HS-27A (cell line): ENCODE data around the gene ZKSCAN7.
"Not testable (repeated sequence)": the region's sequence is repeated elsewhere in the genome, so short reads cannot be mapped to it uniquely, and the experiment has no call there.

Experiments used
- DNase-seq: peaks from one replicate; pipeline ENCODE4 v3.0.0-alpha.2; 2012; ENCODE audit warnings: low read depth, missing footprints

The ZKSCAN7 gene

GRCh38 chr3:44554626-44555592 lies at the start of gene ZKSCAN7:
ZKSCAN7 (plus strand) TSS chr3:44555193; CDS start chr3:44557048, 1,855 bp downstream.
- DNase-seq = no peak

- no peak for DNase-seq
Measured at GRCh38 chr3:44506556-44506955, 48.4 kb upstream of the ZKSCAN7 start.

GRCh38 chr3:44506961-44507360 lies 48.0 kb upstream of the ZKSCAN7 start:
- DNase-seq = no peak

DNA sequence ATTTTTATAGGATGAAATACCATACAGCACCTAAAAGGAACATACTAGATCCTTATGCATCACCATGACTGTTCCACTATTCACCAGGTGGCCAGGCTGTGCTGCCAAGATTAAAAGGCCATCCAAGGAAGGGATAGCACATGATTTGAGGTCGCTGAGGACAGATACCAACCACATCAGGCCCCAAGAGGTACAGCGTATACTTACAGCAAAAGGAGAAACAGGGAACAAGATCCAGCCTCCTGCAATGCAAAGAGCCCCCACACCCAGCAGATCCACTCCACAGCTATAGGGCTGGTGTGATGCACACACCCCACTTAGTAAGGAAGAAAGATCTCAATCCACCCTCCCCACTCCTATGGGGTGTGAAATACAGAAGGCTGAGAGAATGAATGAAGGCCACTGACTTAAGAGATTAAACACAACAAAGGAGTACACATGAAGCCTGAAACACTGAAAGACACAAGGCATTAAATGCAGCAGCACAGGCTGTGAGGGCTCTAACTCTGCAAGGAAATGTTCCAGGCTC lies 45.5 kb upstream of the ZKSCAN7 start:
- no peak for DNase-seq

- DNase-seq = no peak
Measured at GRCh38 chr3:44510000-44510368, 45.0 kb upstream of the ZKSCAN7 start.

GRCh38 chr3:44511238-44511566 lies 43.8 kb upstream of the ZKSCAN7 start:
- no peak for DNase-seq

GRCh38 chr3:44513513-44513912 lies 41.5 kb upstream of the ZKSCAN7 start:
- DNase-seq = no peak

- no peak for DNase-seq
Measured at GRCh38 chr3:44516230-44516629, 38.8 kb upstream of the ZKSCAN7 start.

DNA sequence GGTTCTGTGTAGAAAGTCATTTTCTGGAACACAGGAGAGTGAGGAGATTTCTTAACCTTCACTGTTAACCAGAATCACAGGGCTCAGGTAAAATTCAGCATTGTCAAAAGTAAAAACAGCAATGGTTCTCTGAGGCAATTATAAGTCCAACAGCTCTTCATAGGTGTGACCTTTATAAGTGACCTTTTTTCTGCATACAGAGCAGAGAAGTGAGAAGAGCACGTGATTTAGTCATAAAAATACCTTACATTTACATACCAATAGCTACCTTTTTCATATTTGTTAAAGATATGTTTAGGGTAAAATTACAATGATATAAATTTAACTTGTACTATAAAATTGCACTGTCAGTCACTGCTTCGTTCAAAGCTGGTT lies 36.2 kb upstream of the ZKSCAN7 start:
- no peak for DNase-seq

- DNase-seq = no peak
Measured at GRCh38 chr3:44521721-44522120, 33.3 kb upstream of the ZKSCAN7 start.

DNA sequence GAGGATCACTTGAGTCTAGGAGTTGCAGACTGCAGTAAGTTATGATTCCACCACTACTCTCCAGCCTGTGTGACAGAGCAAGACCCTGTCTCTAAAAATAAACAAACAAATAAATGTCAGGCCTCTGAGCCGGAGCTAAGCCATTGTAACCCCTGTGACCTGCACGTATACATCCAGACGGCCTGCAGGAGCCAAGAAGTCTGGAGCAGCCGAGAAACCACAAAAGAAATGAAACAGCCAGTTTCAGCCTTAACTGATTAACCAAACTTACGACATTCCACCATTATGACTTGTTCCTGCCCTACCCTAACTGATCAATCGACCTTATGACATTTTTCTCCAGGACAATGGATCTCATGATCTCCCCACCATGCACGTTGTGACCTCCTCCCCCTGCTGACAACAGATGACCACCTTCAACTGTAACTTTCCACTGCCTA lies 32.5 kb upstream of the ZKSCAN7 start:
- DNase-seq = no peak

GRCh38 chr3:44525060-44525459 lies 29.9 kb upstream of the ZKSCAN7 start:
- DNase-seq = no peak

GRCh38 chr3:44529927-44530326 lies 25.1 kb upstream of the ZKSCAN7 start:
- DNase-seq = no peak

GRCh38 chr3:44530911-44531310 lies 24.1 kb upstream of the ZKSCAN7 start:
- no peak for DNase-seq

GRCh38 chr3:44534659-44535058 lies 20.3 kb upstream of the ZKSCAN7 start:
- DNase-seq = not testable (repeated sequence)

DNA sequence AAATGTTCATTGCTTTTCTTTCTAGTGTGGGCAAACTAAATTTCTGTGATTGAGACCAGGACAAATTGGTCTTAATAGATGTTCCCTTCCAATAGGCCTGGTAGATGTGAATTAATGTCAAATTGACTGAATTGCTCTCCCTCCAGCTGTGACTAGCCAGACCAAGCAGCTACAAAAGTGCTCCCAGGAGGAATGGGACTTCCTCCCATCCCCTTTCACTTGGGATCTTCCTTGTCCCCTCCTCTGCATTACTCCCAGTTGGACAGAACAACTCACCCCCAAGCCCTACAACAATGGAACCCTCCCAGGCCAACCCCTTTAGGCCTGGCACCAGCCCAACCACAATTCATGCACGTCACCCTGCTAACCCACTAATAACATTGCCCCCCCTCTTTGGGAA lies 19.6 kb upstream of the ZKSCAN7 start:
- DNase-seq = no peak

- DNase-seq = not testable (repeated sequence)
Measured at GRCh38 chr3:44544811-44545210, 10.2 kb upstream of the ZKSCAN7 start.

DNA sequence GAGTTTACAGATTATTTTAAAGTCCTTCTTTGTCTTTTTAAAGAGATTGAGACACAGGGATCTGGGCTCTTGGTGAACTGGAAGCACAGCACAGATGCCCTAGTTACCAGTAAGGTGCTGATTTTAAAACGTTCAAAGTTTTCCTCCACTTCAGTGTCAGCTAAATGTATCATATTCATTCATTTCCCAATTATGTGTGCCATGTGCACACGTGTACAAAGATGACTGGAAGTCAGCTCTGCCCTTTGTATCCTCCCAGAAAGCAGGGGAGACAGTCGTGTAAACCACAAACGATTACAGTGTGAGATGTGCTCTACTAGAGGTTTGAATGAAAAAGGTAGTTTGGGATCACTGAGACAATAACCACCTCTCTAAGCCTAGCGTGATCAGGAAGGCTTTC lies 730 bp downstream of the ZKSCAN7 start:
- DNase-seq = no peak

- DNase-seq = no peak
Measured at GRCh38 chr3:44557074-44557473, 2.1 kb downstream of the ZKSCAN7 start.

DNA sequence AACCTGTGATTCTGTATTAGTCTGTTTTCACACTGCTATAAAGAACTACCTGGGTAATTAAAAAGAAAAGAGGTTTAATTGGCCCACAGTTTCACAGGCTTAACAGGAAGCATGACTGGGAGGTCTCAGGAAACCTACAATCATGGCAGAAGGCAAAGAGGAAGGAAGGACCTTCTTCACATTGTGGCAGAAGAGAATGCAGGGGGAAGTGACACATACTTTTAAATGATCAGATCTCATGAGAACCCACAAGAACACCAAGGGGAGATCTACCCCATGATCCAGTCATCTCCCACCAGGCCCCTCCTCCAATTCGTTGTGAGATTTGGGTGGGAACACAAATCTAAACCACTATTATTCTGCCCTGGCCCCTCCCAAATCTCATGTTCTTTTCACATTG lies 6.1 kb downstream of the ZKSCAN7 start:
- no peak for DNase-seq

DNA sequence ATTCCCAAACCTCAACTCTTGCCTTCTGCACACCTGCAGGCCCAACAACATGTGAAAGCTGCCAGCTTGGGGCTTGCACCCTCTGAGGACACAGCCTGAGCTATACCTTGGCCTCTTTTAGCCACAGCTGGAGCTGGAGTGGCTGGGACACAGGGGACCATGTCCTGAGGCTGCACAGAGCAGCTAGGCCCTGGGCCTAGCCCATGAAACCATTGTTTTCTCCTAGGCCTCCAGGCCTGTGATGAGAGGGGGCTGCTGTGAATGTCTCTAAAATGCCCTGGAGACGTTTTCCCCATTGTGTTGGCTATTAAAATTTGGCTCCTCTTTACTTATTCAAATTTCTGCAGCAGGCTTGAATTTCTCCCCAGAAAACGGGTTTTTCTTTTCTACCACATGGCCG lies 7.2 kb downstream of the ZKSCAN7 start:
- no peak for DNase-seq

DNA sequence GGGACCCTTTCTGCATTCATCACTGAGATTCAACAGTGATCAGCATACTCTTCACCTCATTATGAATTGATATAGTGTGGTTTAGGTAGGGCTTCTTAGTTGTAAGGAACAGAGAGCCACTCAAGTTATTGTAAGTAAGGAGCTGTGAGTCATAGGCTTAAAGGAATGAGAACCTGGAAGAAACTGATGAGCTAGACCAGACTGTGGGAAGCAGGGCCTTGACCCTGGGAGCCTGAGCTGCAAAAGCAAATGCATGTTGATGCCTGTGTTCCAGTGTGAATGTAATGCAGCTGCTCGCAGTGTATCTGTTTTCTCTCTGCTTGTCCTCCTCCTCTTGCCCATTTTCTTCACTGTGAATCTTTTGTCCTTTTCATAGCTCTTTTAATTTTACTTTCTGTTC lies 13.6 kb downstream of the ZKSCAN7 start:
- DNase-seq = no peak

DNA sequence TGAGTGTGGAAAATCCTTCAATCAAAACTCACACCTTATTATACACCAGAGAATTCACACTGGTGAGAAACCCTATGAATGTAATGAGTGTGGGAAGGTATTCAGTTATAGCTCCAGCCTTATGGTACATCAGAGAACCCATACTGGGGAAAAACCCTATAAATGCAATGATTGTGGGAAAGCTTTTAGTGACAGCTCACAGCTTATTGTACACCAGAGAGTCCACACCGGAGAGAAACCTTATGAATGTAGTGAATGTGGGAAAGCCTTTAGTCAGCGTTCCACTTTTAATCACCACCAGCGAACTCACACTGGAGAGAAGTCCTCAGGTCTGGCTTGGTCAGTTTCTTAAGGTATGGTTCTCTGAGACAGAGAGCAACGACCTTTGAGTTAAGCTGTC lies 16.0 kb downstream of the ZKSCAN7 start:
- no peak for DNase-seq

GRCh38 chr3:44576613-44577012 lies 21.6 kb downstream of the ZKSCAN7 start:
- DNase-seq = no peak
